NCI-H510A (cell line): ENCODE measurements around the gene REPIN1.

Source experiments
- DNase-seq: peaks from one replicate; lab custom pipeline; 2025; lab: John Stamatoyannopoulos, UW

Gene REPIN1

GRCh38 chr7:150396426-150396825 lies 27.8 kb downstream of the REPIN1 start:
- no peak for DNase-seq

GRCh38 chr7:150396851-150397260 lies 28.2 kb downstream of the REPIN1 start:
- DNase-seq = no peak

GRCh38 chr7:150397346-150398107 lies 28.9 kb downstream of the REPIN1 start:
- no peak for DNase-seq

- DNase-seq = no peak
These were observed 29.7 kb downstream of the REPIN1 start for GRCh38 chr7:150398108-150398964.

GRCh38 chr7:150398965-150399320 lies 30.3 kb downstream of the REPIN1 start:
- no peak for DNase-seq

- DNase-seq = no peak
These were observed 30.9 kb downstream of the REPIN1 start for GRCh38 chr7:150399421-150400007.

- DNase-seq = no peak
These were observed 31.6 kb downstream of the REPIN1 start for GRCh38 chr7:150400008-150400787.

- no peak for DNase-seq
These were observed 32.3 kb downstream of the REPIN1 start for GRCh38 chr7:150400788-150401423.

GRCh38 chr7:150401424-150401790 lies 32.8 kb downstream of the REPIN1 start:
- no peak for DNase-seq

- DNase-seq = no peak
These were observed 33.4 kb downstream of the REPIN1 start for GRCh38 chr7:150401861-150402631.

GRCh38 chr7:150402671-150403321 lies 34.2 kb downstream of the REPIN1 start:
- no peak for DNase-seq

- DNase-seq = no peak
These were observed 35.0 kb downstream of the REPIN1 start for GRCh38 chr7:150403376-150404171.

- DNase-seq = no peak
These were observed 35.7 kb downstream of the REPIN1 start for GRCh38 chr7:150404172-150404804.

- DNase-seq = peak; percentile 62
These were observed 36.4 kb downstream of the REPIN1 start for GRCh38 chr7:150404805-150405583.

GRCh38 chr7:150405584-150406311 lies 37.1 kb downstream of the REPIN1 start:
- DNase-seq = no peak

- DNase-seq = no peak
These were observed 37.6 kb downstream of the REPIN1 start for GRCh38 chr7:150406312-150406566.

- DNase-seq = no peak
These were observed 38.2 kb downstream of the REPIN1 start for GRCh38 chr7:150406567-150407421.
